Left colon (tissue), 2 donors: ENCODE data around the gene DHX38. TPM values are rescaled to one million over a fixed set of nuclear protein-coding genes. Genes with fewer than 3 reads are reported as not detected.

Source experiments
- ATAC-seq: fragments of 200-7000 bp; cut with Tn5 transposase; one replicate; pipeline ENCODE4 v1.9.1; 2020; ENCODE audit warnings: mild to moderate bottlenecking, moderate library complexity
- DNase-seq, 2 donors: peaks; one replicate each; pipeline ENCODE4 v3.0.0-alpha.2; 2020
- intact Hi-C, 2 donors: fragments of 100-400 bp; cut with DNase I in 1 of 2; cut with micrococcal nuclease in 1 of 2; formaldehyde crosslinking; loops; one replicate each; pipeline versions ENCODE4 v1.11.2 to v1.14.0; 2022; cut with DNase I, micrococcal nuclease
- total RNA-seq, 2 donors: library from RNA; stranded (reverse); fragmentation: NEBNext Ultra II Directional; extraction: Animal tissue kit (Norgen Biotek cat#: 25700); gene quantifications; one replicate each; pipeline ENCODE4 v1.2.1, GENCODE V29; 2021
- donor health status: DM: no; HTN: no; CAD: no.
- donor health status: DM: yes; HTN: yes; CAD: no.

Gene DHX38
- total RNA-seq, 2 donors from 2014 or later: 52.0 to 61.5 TPM

- ATAC-seq (no peak), DNase-seq (no peak)
- intact Hi-C loops: no loop called here
Observed at GRCh38 chr16:72138064-72138572, 44.5 kb downstream of the DHX38 start.

DNA sequence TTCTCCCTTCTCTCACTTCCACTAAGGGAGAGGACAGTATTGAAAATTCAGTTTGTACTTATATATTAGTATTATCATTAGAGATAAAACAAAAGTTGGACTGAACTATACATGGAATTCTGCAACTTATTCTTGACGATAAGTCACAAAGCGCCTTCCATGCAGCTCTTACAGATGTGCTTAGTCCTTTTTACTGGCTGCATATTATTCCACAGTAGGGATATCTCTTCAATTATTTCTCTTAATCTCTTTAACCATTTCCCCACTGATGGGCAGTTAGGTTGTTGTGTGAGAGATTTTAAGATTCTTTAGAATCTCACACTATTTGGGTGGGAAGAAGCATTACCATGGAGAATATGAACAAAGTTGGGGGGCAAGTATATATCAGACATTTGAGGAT lies 46.3 kb downstream of the DHX38 start:
- DNase-seq: no peak
- intact Hi-C loops: no loop called here
- no peak for ATAC-seq

DNA sequence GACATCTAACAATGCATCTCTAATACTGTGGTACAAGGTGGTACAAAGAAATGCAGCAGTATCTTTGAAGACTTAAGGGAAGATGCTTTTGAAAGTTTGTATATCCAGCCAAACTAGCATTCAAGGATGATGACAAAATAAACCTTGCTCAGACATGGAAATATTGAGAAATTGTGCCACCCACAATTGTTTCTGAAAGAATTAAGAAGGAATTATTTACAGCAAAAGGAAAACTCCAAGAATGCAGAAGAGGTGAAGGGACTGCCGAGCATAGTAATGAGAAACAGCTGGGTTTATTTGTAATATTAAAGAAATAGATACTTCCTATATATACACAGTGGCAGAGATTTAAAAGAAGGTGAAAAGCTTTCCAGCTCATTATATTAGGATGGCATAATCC lies 48.8 kb downstream of the DHX38 start:
- DNase-seq: no peak
- no peak for ATAC-seq
- intact Hi-C loops: no loop called here

GRCh38 chr16:72149676-72150464 lies 56.2 kb downstream of the DHX38 start:
- intact Hi-C loops: no loop called here
- ATAC-seq (no peak), DNase-seq (no peak)

GRCh38 chr16:72159386-72159785 lies 65.7 kb downstream of the DHX38 start:
- intact Hi-C loops: no loop called here
- DNase-seq: no peak
- no peak for ATAC-seq

- intact Hi-C loops: no loop called here
- no peak for DNase-seq
- no peak for ATAC-seq
Observed at GRCh38 chr16:72159801-72160200, 66.2 kb downstream of the DHX38 start.

- ATAC-seq (peak; percentile 62), DNase-seq (no peak)
- intact Hi-C loops: no loop called here
Observed at GRCh38 chr16:72162105-72162692, 68.6 kb downstream of the DHX38 start.

Other genes with a start within 250 kb of the DHX38 start
- 10 to 100 TPM; 17.0 to 23.6 TPM for gene ATXN1L, start 247.9 kb upstream of the DHX38 start, total RNA-seq
- 10 to 100 TPM; 12.5 to 13.0 TPM for gene ZNF821, start 209.7 kb upstream of the DHX38 start, total RNA-seq
- 100 to 1,000 TPM; 200 to 250 TPM for gene IST1, start 198.3 kb upstream of the DHX38 start, total RNA-seq
- gene PKD1L3, start 93.4 kb upstream of the DHX38 start, total RNA-seq: under 1 TPM; 0.11 to 0.15 TPM
- gene DHODH, start 85.1 kb upstream of the DHX38 start, total RNA-seq: 1 to 10 TPM; 5.6 to 6.3 TPM
- gene HP, start 39.3 kb upstream of the DHX38 start, total RNA-seq: not detected
- gene HPR, start 30.6 kb upstream of the DHX38 start, total RNA-seq: not detected
- 10 to 100 TPM in 1 of 2 donors, 1 to 10 TPM in 1; 8.8 to 10.4 TPM for gene TXNL4B, start 227 bp upstream of the DHX38 start, total RNA-seq
- gene PMFBP1, start 78.3 kb downstream of the DHX38 start, total RNA-seq: 1 to 10 TPM; 6.4 to 7.4 TPM